Midbrain (tissue), 1 donor: Measurements from ENCODE around the gene PMS1.
"Not testable (repeated sequence)": the region's sequence is repeated elsewhere in the genome, so short reads cannot be mapped to it uniquely, and the experiment has no call there.

ENCODE experiments used
- DNase-seq: peaks from one replicate; lab custom pipeline; 2025; lab: John Stamatoyannopoulos, UW

PMS1 gene

DNA sequence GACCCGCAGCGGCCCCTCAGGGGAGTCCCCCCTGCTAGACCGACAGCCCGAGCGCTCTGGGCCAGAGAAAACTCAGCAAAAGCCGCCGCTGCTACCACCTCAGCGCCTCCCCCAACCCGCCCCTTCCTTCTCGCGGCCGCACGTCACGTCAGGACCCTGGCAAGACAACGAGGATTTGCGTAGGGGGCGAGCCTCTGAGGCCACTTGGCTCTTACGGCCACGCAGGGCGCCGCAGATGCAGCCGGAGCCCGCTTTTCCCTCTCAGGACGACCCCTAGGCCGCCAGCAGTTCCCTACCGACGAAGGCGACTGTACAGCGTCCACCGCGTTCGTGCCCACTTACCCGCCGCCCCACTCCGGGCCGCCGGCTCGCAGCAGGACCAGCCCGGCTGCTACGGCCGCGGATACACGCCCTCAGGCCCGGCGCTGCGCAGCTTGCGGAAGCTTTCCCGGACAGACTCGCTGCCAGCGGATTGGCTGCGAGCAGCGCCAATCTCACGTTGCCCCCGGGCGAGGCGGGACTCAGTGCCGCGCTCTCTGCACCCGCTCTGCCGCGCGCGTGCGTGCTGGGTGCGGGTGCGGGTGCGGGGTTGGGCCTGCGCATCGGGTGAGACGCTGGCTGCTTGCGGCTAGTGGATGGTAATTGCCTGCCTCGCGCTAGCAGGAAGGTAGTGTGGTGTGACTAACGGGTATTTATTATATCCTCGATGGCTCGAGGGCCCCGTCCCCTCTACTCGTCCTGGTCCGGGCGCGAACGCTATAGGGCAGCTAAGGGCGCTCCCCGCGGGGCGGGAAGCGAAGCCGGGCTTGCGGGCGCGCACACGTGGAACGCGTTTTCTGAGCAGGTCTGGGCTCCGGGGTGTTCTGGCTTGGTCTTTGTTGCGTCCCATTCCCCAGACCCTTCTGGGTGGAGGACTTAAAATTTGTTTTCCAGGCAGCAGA lies at the start of gene PMS1, which contains the start of gene ORMDL1:
Gene PMS1, plus strand, starts transcription at position 524 of the 941 bp plus-strand sequence. CDS start 7,360 bp downstream, outside the sequence.
Gene ORMDL1, minus strand, starts transcription at position 413 of the 941 bp plus-strand sequence. CDS start 1,744 bp downstream, outside the sequence.
- DNase-seq = peak; percentile 98

DNA sequence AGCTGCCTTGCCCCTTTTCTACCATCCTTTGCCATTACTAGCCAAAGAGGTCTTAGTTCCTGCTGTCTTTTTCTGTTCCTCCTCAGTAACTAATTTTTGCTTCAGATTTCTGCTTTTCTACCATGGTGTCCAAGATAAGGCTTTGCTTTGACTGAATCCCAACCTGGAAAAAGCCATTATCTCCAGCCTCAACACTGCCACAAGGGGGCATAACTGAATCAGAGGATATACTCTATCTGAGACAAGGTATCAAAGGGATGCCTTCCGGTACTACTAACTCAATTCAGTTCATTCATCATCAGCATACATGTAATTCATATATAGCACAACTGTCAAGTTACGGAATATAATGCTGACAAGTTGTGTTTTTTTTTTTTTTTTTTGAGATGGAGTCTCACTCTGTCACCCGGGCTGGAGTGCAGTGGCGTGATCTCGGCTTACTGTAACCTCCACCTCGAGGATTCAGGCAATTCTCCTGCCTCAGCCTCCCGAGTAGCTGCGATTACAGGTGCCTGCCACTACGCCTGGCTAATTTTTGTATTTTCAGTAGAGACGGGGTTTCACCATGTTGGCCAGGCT lies 33.1 kb upstream of the PMS1 start:
- DNase-seq = peak; percentile 14

DNA sequence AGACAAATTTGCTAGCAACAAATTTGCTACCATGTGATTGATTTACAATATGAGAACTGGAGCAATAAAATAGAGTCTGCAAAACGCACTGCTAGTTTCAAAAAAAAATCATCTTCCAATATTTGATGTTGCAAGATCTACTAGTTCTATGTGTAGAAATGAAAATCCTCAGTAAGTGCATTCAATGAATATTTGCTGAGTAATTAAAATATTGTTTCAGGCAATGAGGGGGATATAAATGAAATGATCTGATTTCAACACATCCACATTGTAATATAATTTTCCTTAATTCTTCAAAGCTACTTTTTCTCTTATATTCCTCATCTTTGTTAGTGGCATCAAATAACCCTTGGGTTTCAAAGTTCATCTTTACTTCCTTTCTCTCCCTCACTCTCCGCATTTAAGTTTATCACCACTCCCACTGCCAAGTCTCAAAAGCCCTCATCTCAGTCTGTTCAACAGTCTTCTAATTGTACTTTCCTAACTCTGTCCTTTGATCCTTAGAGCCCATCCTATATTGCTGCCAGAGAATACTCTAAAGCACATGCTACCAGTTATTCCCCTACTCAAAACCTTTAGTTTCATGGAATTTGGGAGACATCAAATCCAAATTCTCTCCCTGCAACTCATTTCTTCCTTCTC lies 27.8 kb upstream of the PMS1 start:
- no peak for DNase-seq

DNA sequence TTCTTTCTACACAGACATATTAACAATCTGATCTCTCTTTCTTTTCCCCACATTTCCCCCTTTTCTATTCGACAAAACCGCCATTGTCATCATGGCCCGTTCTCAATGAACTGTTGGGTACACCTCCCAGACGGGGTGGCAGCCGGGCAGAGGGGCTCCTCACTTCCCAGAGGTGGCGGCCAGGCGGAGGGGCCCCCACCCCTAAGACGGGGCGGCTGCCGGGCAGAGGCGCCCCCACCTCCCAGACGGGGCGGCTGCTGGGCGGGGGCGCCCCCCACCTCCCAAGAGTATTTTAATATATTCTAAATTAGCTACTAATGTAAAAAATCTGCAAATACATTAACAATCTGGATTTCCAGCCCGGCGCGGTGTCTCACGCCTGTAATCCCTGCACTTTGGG lies 24.1 kb upstream of the PMS1 start:
- not testable (repeated sequence) for DNase-seq

DNA sequence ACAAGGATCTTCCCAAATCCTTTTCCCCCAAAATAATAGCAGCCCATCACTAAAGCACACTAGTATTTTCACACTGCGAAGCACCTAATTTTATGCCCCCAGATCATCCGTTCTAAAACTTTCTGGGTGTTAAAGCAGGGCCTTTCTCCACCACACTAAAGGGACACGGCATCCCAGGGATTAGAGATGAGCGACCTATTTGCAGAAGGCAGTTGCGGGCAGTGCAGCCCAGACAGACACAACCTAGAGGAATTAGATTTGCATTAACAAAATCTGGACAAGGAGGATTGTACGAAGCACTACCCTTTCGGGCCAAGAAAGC lies 22.1 kb upstream of the PMS1 start:
- DNase-seq = no peak

DNA sequence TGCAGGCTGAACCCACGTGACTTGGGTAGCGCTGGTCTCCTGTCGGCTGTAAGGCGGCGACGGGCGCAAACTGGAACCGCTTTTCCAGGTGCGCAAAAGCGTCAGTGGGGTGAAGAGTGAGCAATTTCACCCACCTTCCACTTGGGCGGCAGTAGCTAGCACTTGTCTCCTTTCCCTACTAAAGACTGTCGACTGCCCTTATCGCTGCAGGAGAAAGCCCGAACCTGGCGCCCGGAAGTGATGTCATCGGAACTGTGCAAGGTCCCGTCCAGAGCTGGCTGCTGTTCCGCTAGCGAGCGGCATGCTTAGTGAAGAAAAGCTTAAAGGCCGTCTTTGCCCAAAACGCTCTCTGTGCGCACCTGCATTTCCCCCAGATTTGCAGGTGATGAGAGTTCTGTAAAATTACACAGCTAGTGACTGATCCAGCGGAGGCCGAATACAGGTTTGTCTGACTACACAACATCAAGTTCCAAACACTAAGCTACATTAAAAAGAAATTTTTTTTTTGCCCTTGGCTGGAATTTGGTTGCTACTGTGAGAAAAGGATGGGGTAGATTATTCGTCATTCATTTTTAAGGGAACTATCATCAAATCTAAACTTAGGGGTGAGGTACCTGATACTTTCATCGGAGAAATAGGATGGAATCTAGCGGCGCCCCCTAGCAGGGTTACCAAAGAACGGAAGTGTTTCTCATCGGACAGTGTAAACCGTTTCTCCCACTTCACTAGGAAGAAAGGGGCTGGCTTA lies 21.5 kb upstream of the PMS1 start, which contains the start of gene OSGEPL1:
Gene OSGEPL1, minus strand, starts transcription at position 242 of the 748 bp plus-strand sequence. CDS start 1,152 bp downstream, outside the sequence.
- DNase-seq = peak; percentile 95

DNA sequence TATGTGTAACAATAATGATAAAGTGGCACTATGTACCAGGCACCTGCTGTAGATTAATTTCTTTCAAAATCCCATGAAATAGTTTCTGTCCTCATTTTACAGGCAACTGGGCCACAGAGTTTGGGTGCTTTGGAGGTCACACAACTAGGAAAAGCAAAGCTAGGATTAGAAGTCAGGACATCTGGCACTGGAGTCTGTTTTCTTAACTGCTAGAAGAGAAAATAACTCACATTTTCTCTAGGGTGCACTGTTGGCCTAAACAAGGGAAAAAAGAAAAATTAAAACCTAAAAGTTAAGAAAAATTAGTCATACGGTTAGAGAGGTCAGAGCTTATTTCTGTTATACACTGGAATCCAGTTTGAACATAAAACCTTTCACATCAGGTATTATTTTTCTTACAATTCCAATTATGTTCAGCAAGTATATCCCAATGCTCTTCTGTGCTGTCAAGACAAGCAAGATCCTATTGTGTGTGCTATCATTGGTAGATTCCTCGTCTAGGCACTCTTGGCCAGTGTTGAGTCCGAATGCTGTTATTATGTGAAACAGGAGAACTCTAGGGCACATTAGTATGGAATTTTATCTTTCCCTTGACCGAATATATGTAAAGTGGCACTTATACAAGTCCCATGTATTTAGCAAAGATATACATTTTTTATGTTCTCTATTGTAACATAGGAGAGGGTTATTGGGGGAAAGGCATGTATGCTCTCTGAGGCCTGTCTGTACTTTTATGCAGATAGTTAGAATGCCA lies 20.2 kb upstream of the PMS1 start:
- DNase-seq = no peak

DNA sequence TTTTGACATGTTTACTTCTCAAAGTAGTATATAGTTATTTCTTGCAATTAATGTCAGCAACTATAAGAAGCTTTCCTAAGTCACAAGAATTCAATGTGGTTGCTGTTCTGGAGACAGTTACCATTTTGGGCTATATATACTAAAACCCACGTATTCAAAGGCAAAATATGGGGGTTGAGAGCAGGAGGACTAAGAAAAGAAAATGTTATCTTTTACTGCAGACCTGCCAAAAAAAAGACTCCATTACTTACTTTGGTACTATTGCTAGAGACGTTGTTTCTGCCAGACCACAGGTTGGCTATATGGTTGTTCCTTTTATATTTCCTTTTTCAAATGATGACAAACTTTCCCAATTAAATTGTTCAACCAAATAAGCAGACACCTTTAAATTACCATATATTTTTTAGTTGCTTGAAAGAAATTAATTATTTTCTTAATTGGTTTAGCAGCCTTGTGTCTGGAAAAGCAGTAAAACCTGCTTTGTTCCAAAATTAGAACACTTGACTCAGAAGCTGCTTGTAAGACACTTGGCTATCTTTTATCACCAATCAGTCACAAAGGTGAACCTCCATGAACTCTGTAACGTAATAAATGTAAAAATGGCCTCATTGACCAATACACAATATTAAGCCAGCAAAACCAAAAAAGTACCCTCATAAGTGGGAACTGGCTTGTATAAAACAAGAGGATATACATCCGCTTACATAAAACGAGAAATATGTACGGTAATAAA lies 13.5 kb upstream of the PMS1 start:
- no peak for DNase-seq

DNA sequence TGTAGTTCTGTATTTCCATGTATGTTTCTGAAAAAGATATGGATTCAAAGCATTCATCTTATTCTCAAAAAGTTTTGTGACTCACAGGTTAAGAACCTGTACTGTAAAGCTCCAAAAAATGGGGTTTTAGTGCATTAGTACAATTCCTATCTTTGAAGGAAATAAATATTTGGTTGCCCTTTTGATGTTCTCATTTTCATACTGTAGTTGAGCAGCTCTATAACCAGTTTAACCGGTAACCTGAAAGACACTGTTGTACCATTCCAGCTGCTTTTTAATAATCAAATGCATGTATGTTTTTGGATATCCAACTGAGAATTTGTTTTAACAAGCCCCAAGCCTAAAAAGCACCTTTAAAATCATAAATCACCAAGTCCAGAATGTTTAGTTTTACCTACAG lies 12.0 kb upstream of the PMS1 start:
- no peak for DNase-seq

DNA sequence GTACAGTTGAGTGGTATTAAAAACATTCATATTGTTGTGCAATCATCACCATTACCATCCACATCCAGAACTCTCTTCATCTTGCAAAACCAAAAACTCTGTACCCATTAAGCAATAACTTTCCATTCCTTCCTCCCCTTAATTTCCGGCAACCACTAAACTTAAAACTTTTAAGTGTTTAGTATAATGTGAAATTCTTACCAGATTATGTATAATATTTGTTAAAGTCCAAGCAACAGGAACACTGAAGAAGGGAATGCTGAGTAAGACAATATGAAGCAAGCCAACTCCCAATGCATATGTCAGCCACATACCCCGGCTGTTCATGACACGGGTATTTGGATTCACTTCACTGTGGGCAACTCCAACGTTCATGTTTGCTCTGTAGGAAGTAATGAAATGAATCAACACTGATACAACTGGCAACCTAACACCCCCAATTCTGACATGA lies 2.0 kb upstream of the PMS1 start:
- DNase-seq = no peak

DNA sequence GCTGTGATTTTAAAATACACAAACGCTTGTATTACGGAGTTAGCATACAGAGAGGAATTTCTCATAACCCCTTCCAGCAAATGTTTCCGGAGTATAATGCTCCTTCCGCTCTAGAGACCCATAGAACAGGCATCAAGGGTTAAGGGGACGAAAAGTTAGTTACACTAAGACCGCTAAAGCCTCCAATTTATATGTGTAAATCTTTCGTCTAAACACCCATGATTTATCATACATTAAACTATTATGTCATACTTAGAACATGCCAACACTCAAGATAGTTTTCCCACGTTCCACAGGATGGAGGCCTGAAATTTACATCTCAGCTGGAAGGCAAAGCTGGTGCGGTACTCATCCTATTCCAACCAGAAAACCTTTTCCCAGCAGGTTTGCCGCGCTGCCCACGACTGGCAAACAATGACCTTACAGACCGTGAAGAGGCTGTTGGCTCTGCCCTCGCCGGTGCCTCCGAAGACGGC lies 761 bp upstream of the PMS1 start:
- DNase-seq = peak; percentile 40

DNA sequence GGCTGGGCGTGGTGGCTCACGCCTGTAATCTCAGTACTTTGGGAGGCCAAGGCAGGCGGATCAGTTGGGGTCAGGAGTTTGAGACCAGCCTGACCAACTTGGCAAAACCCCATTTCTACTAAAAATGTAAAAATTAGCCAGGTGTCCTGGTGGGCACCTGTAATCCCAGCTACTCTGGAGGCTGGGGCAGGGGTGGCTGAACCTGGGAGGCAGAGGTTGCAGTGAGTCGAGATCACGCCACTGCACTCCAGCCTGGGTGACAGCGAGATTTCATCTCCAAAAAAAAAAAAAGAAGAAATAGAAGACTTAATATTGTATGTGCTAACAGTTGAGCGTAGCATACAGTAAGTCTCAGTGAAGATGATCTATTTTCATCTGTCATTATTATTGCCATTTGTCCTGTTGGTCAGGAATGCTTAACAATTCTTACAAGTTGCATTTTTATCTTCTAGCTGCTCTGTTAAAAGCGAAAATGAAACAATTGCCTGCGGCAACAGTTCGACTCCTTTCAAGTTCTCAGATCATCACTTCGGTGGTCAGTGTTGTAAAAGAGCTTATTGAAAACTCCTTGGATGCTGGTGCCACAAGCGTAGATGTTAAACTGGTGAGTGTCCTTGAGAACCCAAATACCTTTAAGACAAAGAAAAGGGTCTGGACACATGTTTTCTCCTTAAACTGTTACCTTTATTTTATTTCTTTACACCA lies 7.2 kb downstream of the PMS1 start:
- DNase-seq = no peak

DNA sequence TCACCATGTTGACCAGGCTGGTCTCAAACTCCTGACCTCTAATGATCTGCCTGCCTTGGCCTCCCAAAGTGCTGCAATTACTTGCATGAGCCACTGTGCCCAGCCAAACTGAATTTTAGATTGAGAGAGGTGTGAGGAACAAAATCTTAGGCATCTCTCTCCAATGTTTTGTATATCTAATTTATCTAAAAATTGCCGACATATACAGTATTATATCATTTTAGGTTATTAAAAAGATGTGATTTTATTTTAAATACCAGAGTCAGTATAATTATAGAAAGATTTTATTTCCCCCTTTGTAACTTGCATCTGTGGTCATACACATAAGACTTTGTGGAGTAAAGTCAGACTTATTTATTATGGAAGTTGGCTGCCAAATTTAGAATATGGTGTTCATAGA lies 10.1 kb downstream of the PMS1 start:
- no peak for DNase-seq

DNA sequence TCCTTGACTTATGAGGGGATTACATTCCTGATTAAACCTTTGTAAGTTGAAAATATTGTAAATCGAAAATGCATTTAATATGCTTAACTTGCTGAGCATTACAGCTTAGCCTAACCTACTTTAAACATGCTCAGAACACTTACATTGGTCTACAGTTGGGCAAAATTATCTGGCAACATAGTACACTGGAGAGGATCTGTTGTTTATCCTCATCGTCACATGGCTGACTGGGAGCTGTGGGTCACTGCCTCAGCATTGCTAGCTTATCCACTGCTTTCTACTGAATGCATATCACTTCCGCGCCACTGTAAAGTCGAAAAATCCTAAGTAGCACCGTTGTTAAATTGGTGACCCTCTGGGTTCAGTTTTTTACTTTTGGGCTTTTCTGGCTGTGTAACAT lies 13.7 kb downstream of the PMS1 start:
- DNase-seq = peak; percentile 42

DNA sequence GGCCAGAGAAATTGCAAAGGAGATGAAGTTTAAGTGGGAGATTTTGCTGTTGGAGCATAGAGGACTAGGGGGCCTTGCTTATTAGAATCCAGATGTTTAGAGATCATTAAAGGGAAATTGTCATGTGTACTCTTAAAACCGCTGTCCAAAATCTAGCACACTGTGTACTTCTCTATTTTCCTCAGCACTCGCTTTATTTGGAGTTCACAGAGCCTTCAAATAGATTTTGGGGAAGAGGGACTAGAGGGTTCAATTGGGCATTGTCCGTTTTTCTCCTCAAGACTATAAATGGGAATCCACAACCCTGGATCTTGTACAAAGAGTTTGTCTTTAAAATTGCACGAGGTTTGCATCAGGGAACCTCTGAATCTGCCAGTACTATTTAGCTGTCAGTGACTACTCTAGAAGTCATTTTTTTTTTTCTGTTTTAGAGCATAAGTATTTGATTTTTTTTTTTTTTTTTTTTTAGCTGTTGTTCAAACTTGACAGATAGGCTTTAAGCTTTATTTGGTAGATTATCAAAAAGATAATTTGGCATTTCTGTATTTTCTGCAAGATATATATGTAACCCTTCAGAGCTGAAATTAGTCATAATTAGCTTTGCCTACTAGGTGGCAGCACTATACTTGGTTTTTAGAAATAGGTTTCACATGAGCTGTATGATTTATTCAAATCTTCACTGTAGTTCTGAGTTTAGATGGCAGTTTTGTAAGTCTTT lies 14.2 kb downstream of the PMS1 start:
- peak; percentile 44 for DNase-seq

DNA sequence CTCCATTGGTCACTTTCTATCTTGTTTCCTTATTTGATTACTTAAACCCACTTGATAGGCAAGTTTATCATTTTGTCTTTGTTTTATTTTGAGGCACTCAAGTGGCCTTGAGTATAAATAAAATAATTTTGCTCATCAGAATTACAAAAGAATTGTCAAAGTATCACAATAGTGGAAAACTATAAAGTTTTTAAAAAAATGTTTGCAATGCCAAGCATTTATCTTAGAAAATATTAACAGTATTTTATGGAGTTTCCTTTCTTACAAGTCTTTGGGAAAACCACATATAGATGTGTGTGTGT lies 14.7 kb downstream of the PMS1 start:
- DNase-seq = no peak

DNA sequence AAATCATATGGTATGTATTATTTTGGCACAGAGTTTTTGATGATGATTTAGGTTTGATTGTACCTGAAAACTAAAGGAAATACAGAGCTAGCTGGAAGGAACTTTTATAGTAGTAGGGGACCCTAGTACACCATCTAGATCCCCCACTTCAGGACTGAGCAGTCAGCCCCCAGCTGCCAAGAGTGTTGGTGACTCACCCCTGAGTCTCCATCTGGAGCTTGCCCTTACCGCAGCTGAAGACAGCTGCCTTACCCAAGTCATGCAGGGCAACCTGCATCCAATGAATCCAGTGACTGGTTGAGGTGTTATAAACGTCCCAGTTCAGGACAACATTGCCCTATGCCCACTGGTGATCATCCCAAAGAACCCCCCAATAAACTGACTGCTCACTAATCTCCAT lies 15.3 kb downstream of the PMS1 start:
- DNase-seq = no peak

DNA sequence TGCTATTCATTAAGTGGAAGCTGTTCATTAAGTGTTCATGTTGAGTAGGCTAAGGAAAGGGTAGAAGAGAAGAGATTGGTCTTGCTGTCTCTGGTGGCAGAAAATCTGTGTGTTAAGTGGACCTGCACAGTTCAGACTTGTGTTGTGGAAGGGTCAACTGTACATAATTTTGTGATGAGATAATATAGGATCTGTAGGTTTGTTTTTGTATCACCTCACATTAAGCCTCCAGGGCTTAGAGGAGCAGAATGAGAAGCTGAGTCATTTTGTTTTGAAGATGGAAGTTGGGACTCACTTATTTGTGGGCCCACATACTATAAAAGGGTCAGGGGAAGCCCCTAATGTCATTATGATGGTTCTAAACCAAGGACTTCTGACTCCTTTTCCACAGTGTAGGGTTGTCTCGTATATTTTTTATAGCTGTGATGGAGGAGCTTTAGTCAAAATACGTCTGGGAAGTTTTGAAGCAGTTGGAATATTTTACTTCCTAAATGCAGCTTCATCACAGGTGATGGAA lies 18.2 kb downstream of the PMS1 start:
- DNase-seq = no peak

DNA sequence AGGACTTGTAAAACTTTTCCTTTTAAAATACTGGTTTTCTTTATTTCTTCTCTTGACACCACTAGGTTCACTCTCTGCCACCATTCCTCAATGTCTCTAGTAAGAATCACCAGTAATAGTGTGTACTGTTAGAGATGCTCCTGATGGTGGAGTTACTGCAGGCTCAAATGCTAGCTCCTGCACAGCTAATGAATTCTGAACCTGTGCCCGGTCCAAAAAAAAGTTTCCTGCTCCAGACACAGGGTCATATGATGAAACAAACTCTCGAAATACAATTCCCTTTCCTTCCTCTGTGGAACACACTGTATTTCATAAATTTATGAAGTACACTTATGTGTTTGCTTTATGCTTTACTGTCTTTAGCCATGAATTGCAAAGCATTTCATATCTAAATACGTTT lies 19.2 kb downstream of the PMS1 start:
- no peak for DNase-seq
